ENCODE measurements around the gene KLK11. TPM values are rescaled to one million over a fixed set of nuclear protein-coding genes. Genes with fewer than 3 reads are reported as not detected.

The KLK11 gene
- total and polyA plus RNA-seq, 4 donors, result 0.07 to 0.25 TPM; not detected in 2

- Histone ChIP-seq H3K36me3 (ENCODE audit: control insufficient read depth in 4 of 4, insufficient read depth in 3 of 4, low read depth in 1 of 4, low read length in 3 of 4) (no peaks in the 10 kb centered on the region), H3K4me3 (ENCODE audit: low read depth in 1 of 3, low read length in 3 of 3) (no peak overlapping the region), H3K27me3 (ENCODE audit: control insufficient read depth in 4 of 4, insufficient read depth in 4 of 4, low read length in 3 of 4) (no peaks in the 10 kb centered on the region), H3K9ac (ENCODE audit: low read depth in 1 of 2, low read length in 2 of 2) (no peak overlapping the region), H3K4me1 (ENCODE audit: control insufficient read depth in 4 of 4, insufficient read depth in 4 of 4, low read length in 3 of 4) (no peaks in the 10 kb centered on the region), H3K9me3 (ENCODE audit: control insufficient read depth in 4 of 4, low read length in 3 of 4) (no peaks in the 10 kb centered on the region), H3K27ac (ENCODE audit: low read depth in 1 of 2, low read length in 2 of 2) (no peak overlapping the region)
- TF ChIP-seq SP1 (IDR thresholded peaks at IDR 0.05) (no peak), GABPA (IDR thresholded peaks at IDR 0.05 in 1 of 2, conservative IDR thresholded peaks at IDR 0.05 in 1 of 2) (no peak), TAF1 (conservative IDR thresholded peaks at IDR 0.05) (no peak), HNF4A (conservative IDR thresholded peaks at IDR 0.05) (no peak), MAX (IDR thresholded peaks at IDR 0.05) (no peak), FOXA1 (IDR thresholded peaks at IDR 0.05) (no peak)
- TF ChIP-seq, protein P1, sequence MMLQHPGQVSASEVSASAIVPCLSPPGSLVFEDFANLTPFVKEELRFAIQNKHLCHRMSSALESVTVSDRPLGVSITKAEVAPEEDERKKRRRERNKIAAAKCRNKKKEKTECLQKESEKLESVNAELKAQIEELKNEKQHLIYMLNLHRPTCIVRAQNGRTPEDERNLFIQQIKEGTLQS (IDR thresholded peaks at IDR 0.05), result no peak
- DNase-seq (ENCODE audit: low spot score), result no peak
- WGBS, result 88% methylated on average over 6 of the region's 6 CpGs
Measured at GRCh38 chr19:51040151-51040550, 13.7 kb upstream of the KLK11 start.

DNA sequence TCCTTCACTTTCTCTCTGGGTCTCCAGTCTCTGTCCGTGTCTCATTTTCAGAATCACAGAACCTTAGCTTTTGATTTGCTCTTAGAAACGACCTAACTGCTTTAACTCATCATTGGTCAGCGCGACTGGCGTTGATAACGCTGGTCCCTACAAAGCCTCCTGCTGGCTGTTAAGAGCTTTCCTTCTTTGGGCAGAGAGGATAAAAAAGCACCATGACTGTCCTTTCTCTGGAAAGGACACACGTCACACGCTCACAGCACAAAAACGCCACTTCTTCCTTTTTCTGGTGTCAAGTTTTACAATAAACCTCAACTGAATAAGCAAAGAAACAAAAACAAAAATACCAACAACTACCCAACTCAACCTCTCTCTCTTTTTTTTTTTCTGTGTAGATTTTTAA, 10.1 kb upstream of the KLK11 start:
- H3K4me3 ChIP-seq (ENCODE audit: low read depth in 1 of 3, low read length in 3 of 3), result no peak overlapping the region
- H3K9ac ChIP-seq (ENCODE audit: low read depth in 1 of 2, low read length in 2 of 2), result no peak overlapping the region
- WGBS, result 38% methylated on average over 9 of the region's 9 CpGs
- H3K36me3 ChIP-seq (ENCODE audit: control insufficient read depth in 4 of 4, insufficient read depth in 3 of 4, low read depth in 1 of 4, low read length in 3 of 4), result no peaks in the 10 kb centered on the region
- H3K27ac ChIP-seq (ENCODE audit: low read depth in 1 of 2, low read length in 2 of 2), result no peak overlapping the region
- TF ChIP-seq NR2F2 (IDR thresholded peaks at IDR 0.05), result no peak
- TF ChIP-seq HNF4G (IDR thresholded peaks at IDR 0.05), result no peak
- no peak for TF ChIP-seq RXRA (IDR thresholded peaks at IDR 0.05)
- TF ChIP-seq REST (IDR thresholded peaks at IDR 0.05), result no peak
- no peaks in the 10 kb centered on the region for H3K9me3 ChIP-seq (ENCODE audit: control insufficient read depth in 4 of 4, low read length in 3 of 4)
- H3K4me1 ChIP-seq (ENCODE audit: control insufficient read depth in 4 of 4, insufficient read depth in 4 of 4, low read length in 3 of 4), result no peaks in the 10 kb centered on the region
- no peak for DNase-seq (ENCODE audit: low spot score)
- H3K27me3 ChIP-seq (ENCODE audit: control insufficient read depth in 4 of 4, insufficient read depth in 4 of 4, low read length in 3 of 4), result no peaks in the 10 kb centered on the region

DNA sequence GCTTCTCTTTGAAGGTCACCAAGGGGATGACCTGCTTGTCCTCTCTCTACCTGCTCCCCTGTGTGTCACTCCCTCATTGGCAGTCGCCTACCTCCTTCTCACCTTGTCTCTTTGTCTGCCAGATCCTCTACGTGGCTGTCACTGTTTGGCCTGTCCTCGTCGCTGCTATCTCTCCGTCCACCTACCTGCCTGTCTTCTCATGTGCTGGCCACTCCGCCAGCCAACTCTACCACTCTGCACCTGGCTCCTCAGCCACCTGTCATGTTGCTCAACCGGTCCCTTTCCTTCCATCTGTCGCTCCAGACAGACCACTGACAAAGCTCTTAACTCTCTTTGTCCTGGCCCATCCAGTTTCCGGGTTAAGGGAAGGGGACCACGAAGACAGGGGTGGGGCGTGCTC, 8.3 kb upstream of the KLK11 start, which contains the start of gene KLK12:
Gene KLK12 (minus strand): TSS at position 299 of the 400 bp plus-strand sequence. CDS start 381 bp downstream, outside the sequence.
- Histone ChIP-seq H3K27me3 (ENCODE audit: control insufficient read depth in 4 of 4, insufficient read depth in 4 of 4, low read length in 3 of 4) (no peaks in the 10 kb centered on the region), H3K27ac (ENCODE audit: low read depth in 1 of 2, low read length in 2 of 2) (no peak within 1 kb of the TSS), H3K9me3 (ENCODE audit: control insufficient read depth in 4 of 4, low read length in 3 of 4) (peaks cover 0 to 3% (median 0%) of the 10 kb centered on the region in 4 donors), H3K4me3 (ENCODE audit: low read depth in 1 of 3, low read length in 3 of 3) (no peak within 1 kb of the TSS), H3K9ac (ENCODE audit: low read depth in 1 of 2, low read length in 2 of 2) (no peak within 1 kb of the TSS), H3K36me3 (ENCODE audit: control insufficient read depth in 4 of 4, insufficient read depth in 3 of 4, low read depth in 1 of 4, low read length in 3 of 4) (no peaks in the 10 kb centered on the region), H3K4me1 (ENCODE audit: control insufficient read depth in 4 of 4, insufficient read depth in 4 of 4, low read length in 3 of 4) (no peaks in the 10 kb centered on the region)
- WGBS, result 36% methylated on average over 11 of the region's 11 CpGs
- TF ChIP-seq SP1 (IDR thresholded peaks at IDR 0.05) (no peak), HNF4G (IDR thresholded peaks at IDR 0.05) (no peak), JUND (IDR thresholded peaks at IDR 0.05) (no peak), TAF1 (conservative IDR thresholded peaks at IDR 0.05) (no peak), CTCF (IDR thresholded peaks at IDR 0.05; ENCODE audit: low read depth, low read length, missing input control) (no peak)
- TF ChIP-seq, protein P1 (IDR thresholded peaks at IDR 0.05), result no peak
- no peak for DNase-seq (ENCODE audit: low spot score)

All from liver (tissue), 9 donors.